AG20443 (cell line): ENCODE measurements around the gene NQO2.
"Not testable (repeated sequence)": the region's sequence is repeated elsewhere in the genome, so short reads cannot be mapped to it uniquely, and the experiment has no call there.

Source experiments
- DNase-seq: peaks from one replicate; pipeline ENCODE4 v3.0.0; 2012; ENCODE audit warnings: low spot score, mixed read lengths

The NQO2 gene

GRCh38 chr6:3013901-3014674 lies 14.4 kb downstream of the NQO2 start:
- no peak for DNase-seq

GRCh38 chr6:3014675-3015066 lies 15.0 kb downstream of the NQO2 start:
- no peak for DNase-seq

- no peak for DNase-seq
Observed at GRCh38 chr6:3015144-3015543, 15.4 kb downstream of the NQO2 start.

- DNase-seq: no peak
Observed at GRCh38 chr6:3016473-3017280, 17.0 kb downstream of the NQO2 start.

- DNase-seq: no peak
Observed at GRCh38 chr6:3017304-3017703, 17.6 kb downstream of the NQO2 start.

- no peak for DNase-seq
Observed at GRCh38 chr6:3019065-3019464, 19.4 kb downstream of the NQO2 start.

- no peak for DNase-seq
Observed at GRCh38 chr6:3019749-3020320, 20.1 kb downstream of the NQO2 start.

- not testable (repeated sequence) for DNase-seq
Observed at GRCh38 chr6:3020976-3021598, 21.4 kb downstream of the NQO2 start.

- no peak for DNase-seq
Observed at GRCh38 chr6:3022765-3023662, 23.3 kb downstream of the NQO2 start.

GRCh38 chr6:3023663-3024483 lies 24.2 kb downstream of the NQO2 start:
- peak; percentile 97 for DNase-seq

GRCh38 chr6:3026791-3027626 lies 27.3 kb downstream of the NQO2 start:
- no peak for DNase-seq

GRCh38 chr6:3028156-3028555 lies 28.5 kb downstream of the NQO2 start:
- not testable (repeated sequence) for DNase-seq

- no peak for DNase-seq
Observed at GRCh38 chr6:3031857-3032640, 32.4 kb downstream of the NQO2 start.

GRCh38 chr6:3032986-3033385 lies 33.3 kb downstream of the NQO2 start:
- peak; percentile 38 for DNase-seq

- no peak for DNase-seq
Observed at GRCh38 chr6:3033652-3034051, 34.0 kb downstream of the NQO2 start.

GRCh38 chr6:3035397-3035796 lies 35.7 kb downstream of the NQO2 start:
- DNase-seq: no peak

GRCh38 chr6:3036861-3037637 lies 37.4 kb downstream of the NQO2 start:
- DNase-seq: no peak
